HCT116 (cell line): ENCODE data around the gene TECTA. TPM values are rescaled to one million over a fixed set of nuclear protein-coding genes. Genes with fewer than 3 reads are reported as not detected.

Experiments
- ATAC-seq: fragments of 200-7000 bp; cut with Tn5 transposase; 2 replicates; pipeline ENCODE4 v1.9.1; 2020; ENCODE audit warnings: mild to moderate bottlenecking, moderate library complexity
- BruUV-seq: library from RNA; stranded (reverse); fragments of 400-500 nt; replicated peaks from 2 replicates; lab custom pipeline; 2021; lab: Mats Ljungman, UMichigan
- CTCF ChIA-PET: fragments of 300-600 bp; sonication (Branson Sonifier 250); formaldehyde crosslinking; loops from one replicate; lab custom pipeline; 2021; ENCODE audit warnings: antibody characterized with exemption; lab: Charles Lee
- POLR2A ChIA-PET: fragments of 300-600, 350-600 bp; sonication (Branson Sonifier 250); formaldehyde crosslinking; loops from one replicate; lab custom pipeline; 2021; ENCODE audit warnings: antibody characterized with exemption; lab: Charles Lee
- RAD21 ChIA-PET, 2 experiments: fragments of 300-600 bp; sonication (Branson Sonifier 250); formaldehyde crosslinking; loops; one replicate each; lab custom pipeline; 2023; ENCODE audit warnings: low total read pairs in 2 of 2; ENCODE audit not compliant: uncharacterized antibody in 2 of 2, unreplicated experiment in 2 of 2, low non-redundant PET in 1 of 2; lab: Charles Lee
- DNase-seq: peaks from one replicate; pipeline ENCODE4 v3.0.0-alpha.2; 2010; ENCODE audit warnings: low read depth, low spot score
- H2AFZ ChIP-seq: fragments of 200-600 bp; shearing (Covaris generic), sonication (generic); 2 replicates; pipeline ENCODE4 v1.6.1; 2017; ENCODE audit warnings: low read depth, mixed run types, mixed read lengths, antibody characterized with exemption, low read length; ENCODE audit not compliant: poor library complexity, severe bottlenecking
- H3K27ac ChIP-seq: 2 replicates; pipeline ENCODE4 v1.5.1; 2012; ENCODE audit warnings: low read depth, low read length
- H3K27me3 ChIP-seq: fragments of 200-600 bp; sonication (generic); 2 replicates; pipeline ENCODE4 v1.6.1; 2016; ENCODE audit warnings: mixed run types, low read length, mixed read lengths; ENCODE audit not compliant: insufficient read depth
- H3K36me3 ChIP-seq, 2 experiments: fragments of 200-500 bp in 1 of 2; fragments of 200-600 bp in 1 of 2; sonication (Bioruptor generic) in 1 of 2; sonication (generic) in 1 of 2; 2 replicates each; pipeline versions ENCODE4 v1.5.1 to v1.6.1; 2014 to 2016; ENCODE audit warnings: low read length in 2 of 2, inconsistent platforms in 1 of 2, mixed read lengths in 1 of 2, mixed run types in 1 of 2; ENCODE audit not compliant: insufficient read depth in 2 of 2, control insufficient read depth in 1 of 2
- H3K4me1 ChIP-seq, 2 experiments: fragments of 200-600 bp in 1 of 2; sonication (generic) in 1 of 2; 2 replicates each; pipeline versions ENCODE4 v1.5.1 to v1.6.1; 2012 to 2017; ENCODE audit warnings: low read length in 2 of 2, inconsistent platforms in 1 of 2, mild to moderate bottlenecking in 1 of 2, mixed read lengths in 1 of 2, mixed run types in 1 of 2, moderate library complexity in 1 of 2; ENCODE audit not compliant: insufficient read depth in 2 of 2, control insufficient read depth in 1 of 2
- H3K4me2 ChIP-seq: fragments of 200-600 bp; sonication (generic); 2 replicates; pipeline ENCODE4 v1.6.1; 2017; ENCODE audit warnings: mixed run types, low read length, mixed read lengths
- H3K4me3 ChIP-seq, 2 experiments: fragments of 200-600 bp in 1 of 2; sonication (generic) in 1 of 2; replicated peaks in 1 of 2; 2 replicates each; pipeline ENCODE4 v1.5.1; 2011 to 2016; ENCODE audit warnings: low read length in 2 of 2, control low read depth in 1 of 2, low read depth in 1 of 2, mild to moderate bottlenecking in 1 of 2, mixed read lengths in 1 of 2, mixed run types in 1 of 2
- H3K79me2 ChIP-seq: fragments of 200-600 bp; sonication (generic); 2 replicates; pipeline ENCODE4 v1.6.1; 2017; ENCODE audit warnings: mild to moderate bottlenecking, mixed run types, low read length, moderate library complexity, mixed read lengths; ENCODE audit not compliant: insufficient read depth
- H3K9ac ChIP-seq: fragments of 200-600 bp; sonication (generic); 2 replicates; pipeline ENCODE4 v1.6.1; 2016; ENCODE audit warnings: low read length, mixed read lengths
- H3K9me2 ChIP-seq: fragments of 200-600 bp; sonication (generic), shearing (Covaris generic); 2 replicates; pipeline ENCODE4 v1.6.1; 2017; ENCODE audit warnings: mixed run types, mild to moderate bottlenecking, moderate library complexity; ENCODE audit not compliant: insufficient read depth
- H3K9me3 ChIP-seq, 2 experiments: fragments of 200-500 bp in 1 of 2; fragments of 200-600 bp in 1 of 2; sonication (Bioruptor generic) in 1 of 2; sonication (generic) in 1 of 2; 2 replicates each; pipeline ENCODE4 v1.6.1; 2014 to 2017; ENCODE audit warnings: low read length in 2 of 2, mixed read lengths in 2 of 2, inconsistent platforms in 1 of 2, low read depth in 1 of 2, mild to moderate bottlenecking in 1 of 2, mixed run types in 1 of 2, moderate library complexity in 1 of 2; ENCODE audit not compliant: control insufficient read depth in 1 of 2, insufficient read depth in 1 of 2
- H4K20me1 ChIP-seq: fragments of 200-600 bp; sonication (generic), shearing (Covaris generic); 2 replicates; pipeline ENCODE4 v1.6.1; 2017; ENCODE audit warnings: mixed run types, mild to moderate bottlenecking, moderate library complexity; ENCODE audit not compliant: insufficient read depth
- ATF3 ChIP-seq: IDR thresholded peaks from 2 replicates; pipeline ENCODE4 v1.6.1; 2012
- CBX3 ChIP-seq: IDR thresholded peaks from 2 replicates; pipeline ENCODE4 v1.6.1; 2012; ENCODE audit warnings: low read depth
- CEBPB ChIP-seq: IDR thresholded peaks from 2 replicates; pipeline ENCODE4 v1.6.1; 2012; ENCODE audit warnings: low read depth
- CTCF ChIP-seq, 3 experiments: fragments of 200-600 bp in 1 of 3; sonication (generic) in 1 of 3; IDR thresholded peaks in 2 of 3; conservative IDR thresholded peaks in 1 of 3; 2 replicates each; pipeline ENCODE4 v1.5.1; 2012 to 2017; ENCODE audit warnings: low read depth in 2 of 3, low read length in 2 of 3, antibody characterized with exemption in 1 of 3, borderline replicate concordance in 1 of 3, control low read depth in 1 of 3, mild to moderate bottlenecking in 1 of 3, mixed read lengths in 1 of 3, mixed run types in 1 of 3, moderate library complexity in 1 of 3; ENCODE audit not compliant: insufficient read depth in 1 of 3
- EGR1 ChIP-seq: IDR thresholded peaks from 2 replicates; pipeline ENCODE4 v1.6.1; 2012; ENCODE audit warnings: low read depth
- ELF1 ChIP-seq: IDR thresholded peaks from 2 replicates; pipeline ENCODE4 v1.6.1; 2012; ENCODE audit warnings: low read depth, borderline replicate concordance
- EZH2 ChIP-seq: fragments of 200-600 bp; sonication (generic); IDR thresholded peaks from 2 replicates; pipeline ENCODE4 v1.6.1; 2017; ENCODE audit warnings: antibody characterized with exemption, mixed run types
- EZH2phosphoT487 ChIP-seq: fragments of 200-600 bp; IDR thresholded peaks from 2 replicates; pipeline ENCODE4 v1.6.1; 2018; ENCODE audit warnings: antibody characterized with exemption, borderline replicate concordance
- FOSL1 ChIP-seq: IDR thresholded peaks from 2 replicates; pipeline ENCODE4 v1.6.1; 2012; ENCODE audit warnings: low read depth
- MAX ChIP-seq: IDR thresholded peaks from 2 replicates; pipeline ENCODE4 v1.6.1; 2012
- POLR2A ChIP-seq: IDR thresholded peaks from 2 replicates; pipeline ENCODE4 v1.7.0; 2011; ENCODE audit warnings: borderline replicate concordance; ENCODE audit not compliant: insufficient read depth, insufficient read length; ENCODE audit errors: extremely low read depth
- RAD21 ChIP-seq: IDR thresholded peaks from 2 replicates; pipeline ENCODE4 v1.6.1; 2012; ENCODE audit warnings: low read depth, mild to moderate bottlenecking
- SIN3A ChIP-seq: IDR thresholded peaks from 2 replicates; pipeline ENCODE4 v1.6.1; 2012; ENCODE audit warnings: low read depth
- SP1 ChIP-seq: IDR thresholded peaks from 2 replicates; pipeline ENCODE4 v1.6.1; 2012; ENCODE audit warnings: low read depth
- SRF ChIP-seq: IDR thresholded peaks from 2 replicates; pipeline ENCODE4 v1.6.1; 2012; ENCODE audit warnings: low read depth
- TCF7L2 ChIP-seq: IDR thresholded peaks from 2 replicates; pipeline ENCODE4 v1.7.0; 2011; ENCODE audit warnings: borderline replicate concordance, inconsistent platforms; ENCODE audit not compliant: insufficient read depth, insufficient read length; ENCODE audit errors: extremely low read depth
- YY1 ChIP-seq: IDR thresholded peaks from 2 replicates; pipeline ENCODE4 v1.6.1; 2011; ENCODE audit warnings: low read length, low read depth, moderate library complexity, mild to moderate bottlenecking; ENCODE audit not compliant: insufficient replicate concordance; ENCODE audit errors: extremely low read depth
- ZFX ChIP-seq: fragments of 450-650 bp; IDR thresholded peaks from 2 replicates; pipeline ENCODE4 v1.6.1; 2017
- ZNF274 ChIP-seq: fragments of 200-500 bp; sonication (Bioruptor generic); IDR thresholded peaks from 2 replicates; pipeline ENCODE4 v1.6.1; 2014; ENCODE audit warnings: mild to moderate bottlenecking, low read depth, low read length, inconsistent platforms
- intact Hi-C: fragments of 100-400 bp; cut with micrococcal nuclease; formaldehyde crosslinking; loops from 2 replicates; pipeline ENCODE4 v1.10.0; 2022
- total RNA-seq: library from RNA; stranded (reverse); gene quantifications from one replicate; pipeline ENCODE4 v1.2.1, GENCODE V29; 2021; ENCODE audit not compliant: unreplicated experiment

The TECTA gene
- total RNA-seq, 1 experiment from 2014 or later, result 0.81 TPM

- ChIA-PET RAD21 (no interaction called here), CTCF (no interaction called here), POLR2A (interaction anchor here (0.6 kb wide), 1 partner anchor 137 kb away, joined by 3 read pairs; no protein-coding TSS in a partner anchor)
- DNase-seq (no peak), ATAC-seq (no peak)
- intact Hi-C loops, result no loop called here
- H3K27ac ChIP-seq, result no peak overlapping the region
- TF ChIP-seq FOSL1, result no peak
- TF ChIP-seq CTCF (IDR thresholded peaks at IDR 0.05 in 2 of 3, conservative IDR thresholded peaks at IDR 0.05 in 1 of 3; ENCODE audit: borderline replicate concordance in 1 of 3, insufficient read depth in 1 of 3, low read depth in 2 of 3, low read length in 2 of 3), result no peak
- no peak for TF ChIP-seq SP1
- TF ChIP-seq ZNF274, result no peak
- TF ChIP-seq CBX3, result no peak
- TF ChIP-seq EZH2phosphoT487, result no peak
- TF ChIP-seq MAX, result no peak
- no peak for TF ChIP-seq CEBPB
- no peak for TF ChIP-seq POLR2A
- no peak for TF ChIP-seq SIN3A
- TF ChIP-seq ZFX, result no peak
- no peak for TF ChIP-seq EGR1
- no peak for TF ChIP-seq ELF1
- no peak for TF ChIP-seq SRF
- TF ChIP-seq TCF7L2, result no peak
- no peak for TF ChIP-seq RAD21
- no peak for TF ChIP-seq EZH2
- TF ChIP-seq ATF3, result no peak
- no peak for TF ChIP-seq YY1
- no peak overlapping the region for H3K9ac ChIP-seq
- BruUV-seq, result no TSS peak
- H4K20me1 ChIP-seq, result no peaks in the 10 kb centered on the region
- no peak overlapping the region for H2AFZ ChIP-seq
- no peaks in the 10 kb centered on the region for H3K9me3 ChIP-seq
- H3K4me3 ChIP-seq, result no peak overlapping the region
- peaks cover 5% of the 10 kb centered on the region; the same call in 1 of the 2 replicates for H3K27me3 ChIP-seq
- H3K79me2 ChIP-seq, result no peaks in the 10 kb centered on the region
- H3K4me1 ChIP-seq, result no peaks in the 10 kb centered on the region
- H3K36me3 ChIP-seq, result no peaks in the 10 kb centered on the region
- H3K4me2 ChIP-seq, result no peak overlapping the region
- H3K9me2 ChIP-seq, result no peaks in the 10 kb centered on the region; the same call in 1 of the 2 replicates
These were observed 1.2 kb upstream of the TECTA start for GRCh38 chr11:121099885-121100284.
